Mesendoderm (in vitro differentiated cells): ENCODE data around the gene SELENOK.
A peak's percentile ranks its signal among the peaks of the same experiment; 100 is the strongest.
"Not testable (repeated sequence)": the region's sequence is repeated elsewhere in the genome, so short reads cannot be mapped to it uniquely, and the experiment has no call there.

ENCODE experiments used
- DNase-seq: peaks from one replicate; pipeline ENCODE4 v3.0.0; 2013
- H2AK5ac ChIP-seq: 2 replicates; pipeline ENCODE4 v1.6.1; 2013; ENCODE audit warnings: low read length, inconsistent platforms
- H2BK120ac ChIP-seq: 2 replicates; pipeline ENCODE4 v1.6.1; 2013; ENCODE audit warnings: low read depth, mild to moderate bottlenecking, low read length, moderate library complexity, mixed read lengths
- H2BK15ac ChIP-seq: replicated peaks from 2 replicates; pipeline ENCODE4 v1.6.1; 2013; ENCODE audit warnings: low read depth, mild to moderate bottlenecking, moderate library complexity
- H2BK5ac ChIP-seq: 2 replicates; pipeline ENCODE4 v1.6.1; 2013; ENCODE audit warnings: low read length, inconsistent platforms
- H3K18ac ChIP-seq: 2 replicates; pipeline ENCODE4 v1.6.1; 2013; ENCODE audit warnings: mild to moderate bottlenecking, low read length, mixed read lengths
- H3K23ac ChIP-seq: one replicate; pipeline ENCODE4 v1.6.1; 2013; ENCODE audit warnings: low read length
- H3K27ac ChIP-seq: 2 replicates; pipeline ENCODE4 v1.5.1; 2013; ENCODE audit warnings: low read depth, mild to moderate bottlenecking, inconsistent platforms, low read length, moderate library complexity
- H3K27me3 ChIP-seq: 2 replicates; pipeline ENCODE4 v1.6.1; 2013; ENCODE audit warnings: low read length, control low read depth, mild to moderate bottlenecking, inconsistent platforms; ENCODE audit not compliant: insufficient read depth, poor library complexity
- H3K36me3 ChIP-seq: 2 replicates; pipeline ENCODE4 v1.6.1; 2013; ENCODE audit warnings: low read length, inconsistent platforms; ENCODE audit not compliant: control insufficient read depth, insufficient read depth
- H3K4ac ChIP-seq: one replicate; pipeline ENCODE4 v1.6.1; 2013; ENCODE audit warnings: low read depth, mild to moderate bottlenecking, low read length, moderate library complexity
- H3K4me1 ChIP-seq: 2 replicates; pipeline ENCODE4 v1.6.1; 2013; ENCODE audit warnings: low read depth, low read length, inconsistent platforms; ENCODE audit not compliant: control insufficient read depth
- H3K4me2 ChIP-seq: 2 replicates; pipeline ENCODE4 v1.6.1; 2013; ENCODE audit warnings: low read length
- H3K4me3 ChIP-seq: 2 replicates; pipeline ENCODE4 v1.5.1; 2013; ENCODE audit warnings: mild to moderate bottlenecking, low read length
- H3K56ac ChIP-seq: one replicate; pipeline ENCODE4 v1.6.1; 2013; ENCODE audit warnings: low read length
- H3K79me1 ChIP-seq: 2 replicates; pipeline ENCODE4 v1.6.1; 2013; ENCODE audit warnings: low read length, inconsistent platforms
- H3K79me2 ChIP-seq: 2 replicates; pipeline ENCODE4 v1.6.1; 2013; ENCODE audit warnings: mild to moderate bottlenecking, low read length; ENCODE audit not compliant: control insufficient read depth, insufficient read depth
- H3K9ac ChIP-seq: 2 replicates; pipeline ENCODE4 v1.6.1; 2013; ENCODE audit warnings: low read length, inconsistent platforms
- H4K5ac ChIP-seq: one replicate; pipeline ENCODE4 v1.6.1; 2013; ENCODE audit warnings: low read length
- H4K8ac ChIP-seq: one replicate; pipeline ENCODE4 v1.6.1; 2013; ENCODE audit warnings: low read depth, mild to moderate bottlenecking, control low read depth, low read length, moderate library complexity
- WGBS: extraction: QIAGEN DNeasy Blood & Tissue Kit; methylation state at CpG from one replicate; pipeline ENCODE4 v1.1.7; 2013; ENCODE audit warnings: low lambda C conversion rate, missing lambda C conversion rate; ENCODE audit not compliant: insufficient coverage; ENCODE audit errors: extremely low coverage; 5-methylcytosine and 5-hydroxymethylcytosine counted together

SELENOK gene

DNA sequence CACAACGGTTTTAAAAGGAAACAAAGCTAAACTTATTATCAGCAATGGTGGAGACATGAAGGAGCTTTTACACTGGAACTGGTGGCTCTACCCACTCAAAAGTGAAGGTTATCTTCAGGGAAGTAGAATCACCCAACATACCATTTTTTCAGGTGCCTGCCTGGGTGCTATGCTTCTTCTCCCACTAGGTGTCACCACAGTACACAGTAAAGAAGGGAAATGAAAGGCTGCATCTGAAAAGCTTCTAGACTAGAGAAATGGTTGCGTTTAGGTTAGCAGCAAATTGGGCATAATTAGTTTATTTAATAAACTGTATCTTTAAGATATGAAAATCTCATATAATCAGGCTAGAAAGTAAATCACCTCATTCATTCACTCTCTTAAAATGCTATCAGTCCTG lies 47.0 kb upstream of the SELENOK start:
- Histone ChIP-seq H3K4ac (no peak overlapping the region), H3K4me2 (no peak overlapping the region), H3K4me3 (no peak overlapping the region), H2AK5ac (no peak overlapping the region), H4K8ac (no peak overlapping the region), H3K56ac (no peak overlapping the region), H4K5ac (no peak overlapping the region), H3K27ac (no peak overlapping the region), H3K23ac (no peak overlapping the region), H3K18ac (no peak overlapping the region), H2BK120ac (no peak overlapping the region), H3K79me1 (no peaks in the 10 kb centered on the region), H3K79me2 (no peaks in the 10 kb centered on the region), H3K36me3 (no peaks in the 10 kb centered on the region), H3K9ac (no peak overlapping the region), H3K27me3 (no peaks in the 10 kb centered on the region), H3K4me1 (no peaks in the 10 kb centered on the region), H2BK15ac (no peak overlapping the region), H2BK5ac (no peak overlapping the region)
- DNase-seq, result no peak
- WGBS, result no CpG with 5 or more reads among the region's 2 CpGs

DNA sequence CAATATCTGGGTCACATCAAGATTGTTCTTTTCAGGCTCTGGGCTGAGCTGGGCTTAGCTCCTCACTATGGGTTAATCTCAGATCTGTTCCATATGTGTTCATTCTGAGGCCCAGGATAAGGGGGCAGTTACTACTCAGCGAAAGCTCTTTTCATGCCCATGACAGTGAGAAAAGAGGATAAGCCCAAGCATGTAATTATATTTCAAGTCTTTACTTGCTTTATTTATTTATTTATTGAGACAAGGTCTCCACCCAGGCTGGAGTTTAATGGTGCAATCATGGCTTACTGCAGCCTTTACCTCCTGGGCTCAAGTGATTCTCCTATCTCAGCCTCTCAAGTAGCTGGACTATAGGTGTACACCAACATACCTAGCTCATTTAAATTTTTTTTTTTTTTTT lies 44.7 kb upstream of the SELENOK start:
- no peak overlapping the region for H3K23ac ChIP-seq
- H2AK5ac ChIP-seq, result no peak overlapping the region
- no peaks in the 10 kb centered on the region for H3K79me2 ChIP-seq
- H2BK5ac ChIP-seq, result no peak overlapping the region
- no peak overlapping the region for H3K4ac ChIP-seq
- H3K27ac ChIP-seq, result no peak overlapping the region
- WGBS, result no CpG with 5 or more reads among the region's 1 CpG
- no peak overlapping the region for H3K4me3 ChIP-seq
- no peak overlapping the region for H3K4me2 ChIP-seq
- H2BK120ac ChIP-seq, result no peak overlapping the region
- H3K9ac ChIP-seq, result no peak overlapping the region
- no peak overlapping the region for H4K8ac ChIP-seq
- no peak overlapping the region for H4K5ac ChIP-seq
- H3K56ac ChIP-seq, result no peak overlapping the region
- DNase-seq, result no peak
- H3K36me3 ChIP-seq, result no peaks in the 10 kb centered on the region
- H2BK15ac ChIP-seq, result no peak overlapping the region
- no peaks in the 10 kb centered on the region for H3K4me1 ChIP-seq
- H3K79me1 ChIP-seq, result no peaks in the 10 kb centered on the region
- no peaks in the 10 kb centered on the region for H3K27me3 ChIP-seq
- no peak overlapping the region for H3K18ac ChIP-seq

- no peaks in the 10 kb centered on the region for H3K27me3 ChIP-seq
- no peaks in the 10 kb centered on the region for H3K79me1 ChIP-seq
- H4K5ac ChIP-seq, result no peak overlapping the region
- no peak overlapping the region for H3K4me2 ChIP-seq
- H3K4ac ChIP-seq, result no peak overlapping the region
- H3K36me3 ChIP-seq, result no peaks in the 10 kb centered on the region
- no peak overlapping the region for H2BK15ac ChIP-seq
- no peak overlapping the region for H2AK5ac ChIP-seq
- no peak overlapping the region for H3K56ac ChIP-seq
- no peak overlapping the region for H3K23ac ChIP-seq
- no peak overlapping the region for H2BK120ac ChIP-seq
- H3K4me1 ChIP-seq, result no peaks in the 10 kb centered on the region
- no peaks in the 10 kb centered on the region for H3K79me2 ChIP-seq
- WGBS, result no CpG with 5 or more reads among the region's 1 CpG
- no peak for DNase-seq
- no peak overlapping the region for H2BK5ac ChIP-seq
- H4K8ac ChIP-seq, result no peak overlapping the region
- H3K18ac ChIP-seq, result no peak overlapping the region
- H3K4me3 ChIP-seq, result no peak overlapping the region
- no peak overlapping the region for H3K9ac ChIP-seq
- H3K27ac ChIP-seq, result no peak overlapping the region
These were observed 43.7 kb upstream of the SELENOK start for GRCh38 chr3:53935283-53935901.

DNA sequence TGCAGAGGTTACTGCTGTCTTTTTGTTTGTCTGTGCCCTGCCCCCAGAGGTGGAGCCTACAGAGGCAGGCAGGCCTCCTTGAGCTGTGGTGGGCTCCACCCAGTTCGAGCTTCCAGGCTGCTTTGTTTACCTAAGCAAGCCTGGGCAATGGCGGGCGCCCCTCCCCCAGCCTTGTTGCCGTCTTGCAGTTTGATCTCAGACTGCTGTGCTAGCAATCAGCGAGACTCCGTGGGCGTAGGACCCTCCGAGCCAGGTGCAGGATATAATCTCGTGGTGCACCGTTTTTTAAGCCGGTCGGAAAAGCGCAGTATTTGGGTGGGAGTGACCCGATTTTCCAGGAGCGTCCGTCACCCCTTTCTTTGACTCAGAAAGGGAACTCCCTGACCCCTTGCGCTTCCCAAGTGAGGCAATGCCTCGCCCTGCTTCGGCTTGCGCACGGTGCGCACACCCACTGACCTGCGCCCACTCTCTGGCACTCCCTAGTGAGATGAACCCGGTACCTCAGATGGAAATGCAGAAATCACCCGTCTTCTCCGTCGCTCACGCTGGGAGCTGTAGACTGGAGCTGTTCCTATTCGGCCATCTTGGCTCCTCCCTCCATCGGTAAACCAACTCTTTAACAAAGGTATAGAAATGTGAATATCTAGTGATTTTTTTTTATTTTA lies 35.7 kb upstream of the SELENOK start:
- not testable (repeated sequence) for H3K4me2 ChIP-seq, H3K27ac ChIP-seq, H3K4me1 ChIP-seq, H2BK5ac ChIP-seq, H3K4ac ChIP-seq, DNase-seq, H2BK15ac ChIP-seq, H3K36me3 ChIP-seq, H2AK5ac ChIP-seq, H3K4me3 ChIP-seq, H3K79me1 ChIP-seq, H4K8ac ChIP-seq, H3K56ac ChIP-seq, H3K9ac ChIP-seq, H4K5ac ChIP-seq, H2BK120ac ChIP-seq, H3K79me2 ChIP-seq, H3K18ac ChIP-seq, H3K23ac ChIP-seq, H3K27me3 ChIP-seq
- no CpG with 5 or more reads among the region's 30 CpGs for WGBS

DNA sequence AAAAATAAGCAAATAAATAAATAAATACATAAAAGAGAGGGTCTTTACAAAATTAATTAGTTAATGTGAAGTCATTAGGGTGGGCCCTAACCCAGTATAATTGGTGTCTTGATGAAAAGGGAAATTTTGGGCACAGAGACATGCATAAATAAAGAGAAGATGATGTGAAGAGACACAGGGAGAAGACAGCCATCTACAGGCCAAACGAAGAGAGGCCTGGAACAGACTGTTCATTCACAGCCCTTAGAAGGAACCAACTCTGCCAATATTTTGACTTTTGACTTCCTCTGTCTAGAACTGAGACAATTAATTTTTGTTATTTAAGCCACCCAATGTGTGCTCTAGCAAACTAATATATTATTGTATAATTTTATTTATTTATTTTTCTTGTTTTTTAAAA lies 29.6 kb upstream of the SELENOK start:
- no CpG with 5 or more reads among the region's 1 CpG for WGBS
- Histone ChIP-seq H2BK15ac (no peak overlapping the region), H2BK5ac (no peak overlapping the region), H3K9ac (no peak overlapping the region), H3K27me3 (no peaks in the 10 kb centered on the region), H3K79me2 (no peaks in the 10 kb centered on the region), H3K23ac (no peak overlapping the region), H3K4ac (no peak overlapping the region), H4K5ac (no peak overlapping the region), H2AK5ac (no peak overlapping the region), H2BK120ac (no peak overlapping the region), H3K4me1 (no peaks in the 10 kb centered on the region), H3K36me3 (no peaks in the 10 kb centered on the region), H3K56ac (no peak overlapping the region), H3K27ac (no peak overlapping the region), H4K8ac (no peak overlapping the region), H3K79me1 (no peaks in the 10 kb centered on the region), H3K4me2 (no peak overlapping the region), H3K18ac (no peak overlapping the region), H3K4me3 (no peak overlapping the region)
- peak; percentile 23 for DNase-seq

DNA sequence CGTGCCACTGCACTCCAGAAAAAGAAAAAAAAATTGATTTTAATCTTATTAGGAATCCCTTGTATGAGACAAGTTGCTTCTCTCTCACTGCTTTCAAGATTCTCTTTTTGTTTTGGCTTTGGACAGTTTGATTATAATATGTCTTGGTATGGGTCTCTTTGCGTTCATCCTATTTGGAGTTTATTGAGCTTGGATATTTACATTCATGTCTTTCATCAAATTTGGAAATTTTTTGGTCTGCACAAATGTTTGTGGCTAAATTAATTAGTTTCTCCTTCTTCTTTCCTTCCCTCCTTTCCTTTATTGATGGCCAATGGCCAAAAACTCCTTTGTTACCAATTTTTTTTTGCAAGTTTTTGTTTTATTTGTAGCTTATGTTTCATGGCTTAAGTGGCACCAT lies 28.1 kb upstream of the SELENOK start:
- Histone ChIP-seq H3K9ac (no peak overlapping the region), H3K4me3 (no peak overlapping the region), H3K23ac (no peak overlapping the region), H3K4me2 (no peak overlapping the region), H3K36me3 (no peaks in the 10 kb centered on the region), H3K79me1 (no peaks in the 10 kb centered on the region), H3K79me2 (no peaks in the 10 kb centered on the region), H4K5ac (no peak overlapping the region), H4K8ac (no peak overlapping the region), H3K18ac (no peak overlapping the region), H2BK5ac (no peak overlapping the region), H2BK15ac (no peak overlapping the region), H3K27ac (no peak overlapping the region), H3K56ac (no peak overlapping the region), H2AK5ac (no peak overlapping the region), H2BK120ac (no peak overlapping the region), H3K27me3 (no peaks in the 10 kb centered on the region), H3K4ac (no peak overlapping the region), H3K4me1 (no peaks in the 10 kb centered on the region)
- no CpG with 5 or more reads among the region's 2 CpGs for WGBS
- DNase-seq, result no peak
